Iris pigment epithelial cell (primary cell): ENCODE data around the gene COL18A1.

Source experiments
- DNase-seq: peaks from one replicate; pipeline ENCODE4 v3.0.0-alpha.2; 2011; ENCODE audit warnings: low read depth

Gene COL18A1

GRCh38 chr21:45414396-45415187 is 9.6 kb downstream of the COL18A1 start:
- DNase-seq = no peak

GRCh38 chr21:45415188-45415942 is 10.4 kb downstream of the COL18A1 start:
- no peak for DNase-seq

GRCh38 chr21:45415943-45416611 is 11.1 kb downstream of the COL18A1 start:
- DNase-seq = no peak

- no peak for DNase-seq
These were observed 11.7 kb downstream of the COL18A1 start for GRCh38 chr21:45416620-45417019.

GRCh38 chr21:45417256-45417950 is 12.4 kb downstream of the COL18A1 start:
- no peak for DNase-seq

GRCh38 chr21:45417951-45418300 is 13.0 kb downstream of the COL18A1 start:
- DNase-seq = no peak

GRCh38 chr21:45418301-45419071 is 13.5 kb downstream of the COL18A1 start:
- no peak for DNase-seq

GRCh38 chr21:45419162-45419561 is 14.2 kb downstream of the COL18A1 start:
- DNase-seq = no peak

GRCh38 chr21:45420061-45421041 is 15.4 kb downstream of the COL18A1 start:
- no peak for DNase-seq

- no peak for DNase-seq
These were observed 16.3 kb downstream of the COL18A1 start for GRCh38 chr21:45421071-45421845.

- no peak for DNase-seq
These were observed 17.1 kb downstream of the COL18A1 start for GRCh38 chr21:45421846-45422775.

- no peak for DNase-seq
These were observed 18.4 kb downstream of the COL18A1 start for GRCh38 chr21:45423201-45423955.

GRCh38 chr21:45423968-45424853 is 19.2 kb downstream of the COL18A1 start:
- DNase-seq = no peak

GRCh38 chr21:45424854-45425795 is 20.2 kb downstream of the COL18A1 start:
- no peak for DNase-seq
